Measurements from ENCODE around the gene C7orf57. TPM values are rescaled to one million over a fixed set of nuclear protein-coding genes. Genes with fewer than 3 reads are reported as not detected.
A peak's percentile ranks its signal among the peaks of the same experiment; 100 is the strongest.

The C7orf57 gene
- total RNA-seq, 1 donor from 2014 or later, result not detected

DNA sequence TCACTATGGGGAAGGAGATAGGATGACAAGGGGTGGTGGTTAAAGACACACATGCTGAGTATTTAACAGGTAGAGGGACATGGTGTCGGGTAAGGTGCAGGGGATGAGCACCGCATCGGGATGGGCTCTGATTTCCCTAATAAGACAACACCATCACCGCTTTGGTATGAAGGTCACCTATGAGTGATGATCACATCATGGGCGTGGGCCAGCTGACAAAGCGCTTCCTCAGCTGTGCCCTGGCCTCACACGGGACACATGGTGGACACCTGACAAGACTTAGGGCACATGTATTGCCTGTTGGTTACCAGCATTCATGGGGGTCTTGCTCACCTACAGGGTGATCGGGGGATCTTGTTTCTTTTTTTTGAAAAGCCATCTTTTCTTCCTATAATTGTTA is 12.8 kb downstream of the C7orf57 start:
- Mint-ChIP-seq H3K4me1 (peaks cover 13% of the 10 kb centered on the region), H3K27me3 (peaks cover 6% of the 10 kb centered on the region), H3K36me3 (ENCODE audit: low read depth) (no peaks in the 10 kb centered on the region), H3K4me3 (no peak overlapping the region), H3K27ac (no peak overlapping the region), H3K9me3 (no peaks in the 10 kb centered on the region)
- intact Hi-C loops (cut with micrococcal nuclease), result no loop called here
- DNase-seq (no peak), ATAC-seq (ENCODE audit: low read depth) (no peak)
- TF ChIP-seq, protein P1, sequence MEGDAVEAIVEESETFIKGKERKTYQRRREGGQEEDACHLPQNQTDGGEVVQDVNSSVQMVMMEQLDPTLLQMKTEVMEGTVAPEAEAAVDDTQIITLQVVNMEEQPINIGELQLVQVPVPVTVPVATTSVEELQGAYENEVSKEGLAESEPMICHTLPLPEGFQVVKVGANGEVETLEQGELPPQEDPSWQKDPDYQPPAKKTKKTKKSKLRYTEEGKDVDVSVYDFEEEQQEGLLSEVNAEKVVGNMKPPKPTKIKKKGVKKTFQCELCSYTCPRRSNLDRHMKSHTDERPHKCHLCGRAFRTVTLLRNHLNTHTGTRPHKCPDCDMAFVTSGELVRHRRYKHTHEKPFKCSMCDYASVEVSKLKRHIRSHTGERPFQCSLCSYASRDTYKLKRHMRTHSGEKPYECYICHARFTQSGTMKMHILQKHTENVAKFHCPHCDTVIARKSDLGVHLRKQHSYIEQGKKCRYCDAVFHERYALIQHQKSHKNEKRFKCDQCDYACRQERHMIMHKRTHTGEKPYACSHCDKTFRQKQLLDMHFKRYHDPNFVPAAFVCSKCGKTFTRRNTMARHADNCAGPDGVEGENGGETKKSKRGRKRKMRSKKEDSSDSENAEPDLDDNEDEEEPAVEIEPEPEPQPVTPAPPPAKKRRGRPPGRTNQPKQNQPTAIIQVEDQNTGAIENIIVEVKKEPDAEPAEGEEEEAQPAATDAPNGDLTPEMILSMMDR (IDR thresholded peaks at IDR 0.05), result no peak
- ChIA-PET CTCF (no interaction called here), POLR2A (no interaction called here)

DNA sequence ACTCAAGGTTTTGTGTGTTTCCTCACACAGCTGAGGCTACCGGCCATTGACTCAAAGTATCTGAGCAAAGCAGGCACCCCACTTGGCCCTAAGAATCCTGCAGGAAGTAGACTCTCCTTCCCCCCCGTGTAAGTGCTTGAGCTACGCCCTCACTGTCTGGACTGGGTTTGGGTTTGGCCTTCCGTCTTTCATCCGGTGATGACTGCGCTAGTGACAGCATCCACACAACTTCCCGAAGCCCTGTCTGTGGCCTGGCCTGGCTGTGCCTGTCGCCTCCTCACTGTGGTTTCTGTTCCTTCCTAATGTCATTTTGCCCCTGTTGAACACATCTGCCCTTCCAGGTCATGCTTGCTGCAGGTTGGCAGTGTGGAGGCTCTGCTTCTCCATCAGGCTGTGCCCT is 14.5 kb downstream of the C7orf57 start:
- ChIA-PET CTCF (no interaction called here), POLR2A (no interaction called here)
- H3K36me3 Mint-ChIP-seq (ENCODE audit: low read depth), result no peaks in the 10 kb centered on the region
- H3K4me3 Mint-ChIP-seq, result no peak overlapping the region
- peaks cover 6% of the 10 kb centered on the region for H3K27me3 Mint-ChIP-seq
- H3K4me1 Mint-ChIP-seq, result peaks cover 13% of the 10 kb centered on the region
- ATAC-seq (ENCODE audit: low read depth) (no peak), DNase-seq (no peak)
- TF ChIP-seq, protein P1 (IDR thresholded peaks at IDR 0.05), result no peak
- no peak overlapping the region for H3K27ac Mint-ChIP-seq
- intact Hi-C loops (cut with micrococcal nuclease), result no loop called here
- no peaks in the 10 kb centered on the region for H3K9me3 Mint-ChIP-seq

DNA sequence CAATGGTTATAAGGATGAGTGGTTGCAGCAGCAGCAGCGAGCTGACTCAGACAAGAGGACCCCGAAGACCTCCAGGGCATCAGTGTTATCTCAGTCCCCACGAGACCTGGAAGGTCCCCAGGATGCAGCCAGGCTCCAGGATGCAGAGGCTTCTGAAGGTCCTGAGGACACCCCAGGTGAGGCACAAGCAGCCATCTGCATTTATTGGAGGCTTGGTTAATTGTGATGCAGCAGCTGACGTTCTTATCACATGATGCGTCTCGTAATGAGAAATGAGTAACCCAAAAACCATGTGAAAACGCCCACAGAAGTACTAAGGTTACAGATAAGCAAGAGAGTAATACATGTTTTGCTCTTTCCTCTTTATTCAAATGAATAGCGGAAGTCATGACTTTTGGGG is 17.4 kb downstream of the C7orf57 start:
- Mint-ChIP-seq H3K4me3 (no peak overlapping the region), H3K4me1 (peaks cover 9% of the 10 kb centered on the region), H3K27me3 (peaks cover 4% of the 10 kb centered on the region), H3K27ac (no peak overlapping the region), H3K9me3 (peaks cover 3% of the 10 kb centered on the region), H3K36me3 (ENCODE audit: low read depth) (no peaks in the 10 kb centered on the region)
- POLR2A ChIA-PET, result no interaction called here
- TF ChIP-seq, protein P1 (IDR thresholded peaks at IDR 0.05), result no peak
- intact Hi-C loops (cut with micrococcal nuclease), result no loop called here
- CTCF ChIA-PET, result interaction anchor here (1.2 kb wide), 1 partner anchor 57 kb away, joined by 4 read pairs; no protein-coding TSS in a partner anchor
- DNase-seq (no peak), ATAC-seq (ENCODE audit: low read depth) (peak; percentile 56)

DNA sequence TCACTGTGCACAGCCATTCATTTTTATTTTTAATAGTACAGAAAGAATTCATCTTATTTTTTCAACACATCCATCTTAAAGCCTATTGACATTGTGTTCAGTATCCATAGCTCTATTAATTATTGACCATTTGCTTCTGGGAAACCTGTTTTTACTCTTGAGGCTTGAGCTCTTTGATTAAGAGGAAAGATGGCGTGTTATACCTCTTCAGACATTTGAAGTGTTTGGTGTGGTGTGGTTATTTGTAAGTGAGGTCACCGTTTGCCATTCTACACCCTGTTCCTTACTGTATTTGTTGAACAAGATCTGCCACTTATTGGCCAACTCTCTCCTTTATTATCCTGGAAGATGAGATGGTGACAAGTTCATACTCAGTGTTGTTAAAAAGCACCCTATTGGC is 18.4 kb downstream of the C7orf57 start:
- Mint-ChIP-seq H3K4me3 (no peak overlapping the region), H3K9me3 (peaks cover 6% of the 10 kb centered on the region), H3K27me3 (peaks cover 9% of the 10 kb centered on the region), H3K27ac (no peak overlapping the region), H3K4me1 (peaks cover 9% of the 10 kb centered on the region), H3K36me3 (ENCODE audit: low read depth) (no peaks in the 10 kb centered on the region)
- CTCF ChIA-PET, result interaction anchor here (1.2 kb wide), 1 partner anchor 56 kb away, joined by 4 read pairs; no protein-coding TSS in a partner anchor
- intact Hi-C loops (cut with micrococcal nuclease), result no loop called here
- POLR2A ChIA-PET, result interaction anchor here (0.7 kb wide), 1 partner anchor 31 kb away, joined by 5 read pairs; no protein-coding TSS in a partner anchor
- ATAC-seq (ENCODE audit: low read depth) (no peak), DNase-seq (no peak)
- TF ChIP-seq, protein P1 (IDR thresholded peaks at IDR 0.05), result no peak

DNA sequence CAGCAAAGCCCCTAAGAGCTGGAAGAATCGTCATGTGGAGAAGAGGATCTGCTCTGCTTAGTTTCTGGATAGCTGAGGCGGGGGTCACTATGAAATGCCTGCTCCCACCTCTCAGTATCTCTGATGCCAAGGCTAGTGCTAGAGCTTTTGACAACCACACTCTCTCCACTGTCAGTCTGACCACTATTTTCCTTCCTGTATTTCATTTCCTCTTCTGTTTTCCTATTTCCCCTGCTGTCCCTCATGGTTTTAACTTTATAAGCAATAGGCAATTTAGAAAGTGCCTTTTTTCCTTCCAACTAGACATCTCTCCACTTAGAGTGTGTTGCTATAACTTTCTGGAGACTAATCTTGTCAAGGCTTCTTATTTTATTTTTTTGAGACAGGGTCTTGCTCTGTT is 23.6 kb downstream of the C7orf57 start:
- peaks cover 7% of the 10 kb centered on the region for H3K9me3 Mint-ChIP-seq
- ATAC-seq (ENCODE audit: low read depth), result no peak
- no peak overlapping the region for H3K4me3 Mint-ChIP-seq
- peaks cover 2% of the 10 kb centered on the region for H3K4me1 Mint-ChIP-seq
- POLR2A ChIA-PET, result no interaction called here
- intact Hi-C loops (cut with micrococcal nuclease), result no loop called here
- no peaks in the 10 kb centered on the region for H3K36me3 Mint-ChIP-seq (ENCODE audit: low read depth)
- TF ChIP-seq, protein P1 (IDR thresholded peaks at IDR 0.05), result no peak
- peaks cover 18% of the 10 kb centered on the region for H3K27me3 Mint-ChIP-seq
- no peak overlapping the region for H3K27ac Mint-ChIP-seq
- no peak for DNase-seq
- CTCF ChIA-PET, result no interaction called here

Data from activated B cell treated with CpG ODN at 0.5 μM for 24 hours (primary cell).